Measurements from ENCODE around the gene COX8A.

DNA sequence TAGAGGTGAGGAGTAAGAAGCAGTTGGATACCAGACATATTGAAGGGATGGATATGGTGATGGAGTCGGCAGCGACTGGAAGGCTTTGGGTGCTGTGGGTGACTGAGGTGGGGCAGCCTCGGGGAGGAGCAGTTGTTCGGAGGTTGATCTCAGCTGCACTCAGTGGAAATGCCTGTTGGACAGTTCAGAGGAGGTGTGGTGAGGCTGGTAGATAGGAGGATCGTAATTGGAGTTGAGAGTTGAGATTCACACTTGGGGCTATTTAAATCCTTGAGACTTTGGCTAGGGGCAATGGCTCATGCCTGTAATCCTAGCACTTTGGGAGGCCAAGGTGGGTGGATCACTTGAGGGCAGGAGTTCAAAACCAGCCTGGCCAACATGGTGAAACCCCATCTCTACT, 18.7 kb downstream of the COX8A start:
- TF ChIP-seq, protein P1, sequence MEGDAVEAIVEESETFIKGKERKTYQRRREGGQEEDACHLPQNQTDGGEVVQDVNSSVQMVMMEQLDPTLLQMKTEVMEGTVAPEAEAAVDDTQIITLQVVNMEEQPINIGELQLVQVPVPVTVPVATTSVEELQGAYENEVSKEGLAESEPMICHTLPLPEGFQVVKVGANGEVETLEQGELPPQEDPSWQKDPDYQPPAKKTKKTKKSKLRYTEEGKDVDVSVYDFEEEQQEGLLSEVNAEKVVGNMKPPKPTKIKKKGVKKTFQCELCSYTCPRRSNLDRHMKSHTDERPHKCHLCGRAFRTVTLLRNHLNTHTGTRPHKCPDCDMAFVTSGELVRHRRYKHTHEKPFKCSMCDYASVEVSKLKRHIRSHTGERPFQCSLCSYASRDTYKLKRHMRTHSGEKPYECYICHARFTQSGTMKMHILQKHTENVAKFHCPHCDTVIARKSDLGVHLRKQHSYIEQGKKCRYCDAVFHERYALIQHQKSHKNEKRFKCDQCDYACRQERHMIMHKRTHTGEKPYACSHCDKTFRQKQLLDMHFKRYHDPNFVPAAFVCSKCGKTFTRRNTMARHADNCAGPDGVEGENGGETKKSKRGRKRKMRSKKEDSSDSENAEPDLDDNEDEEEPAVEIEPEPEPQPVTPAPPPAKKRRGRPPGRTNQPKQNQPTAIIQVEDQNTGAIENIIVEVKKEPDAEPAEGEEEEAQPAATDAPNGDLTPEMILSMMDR (IDR thresholded peaks at IDR 0.05): no peak
- TF ChIP-seq EZH2 (IDR thresholded peaks at IDR 0.05; ENCODE audit: borderline replicate concordance, insufficient read depth, low read depth, low read length, poor library complexity, severe bottlenecking): no peak
